T-helper 17 cell (primary cell): ENCODE data around the gene MRPL37. TPM values are rescaled to one million over a fixed set of nuclear protein-coding genes. Genes with fewer than 3 reads are reported as not detected.
"Not testable (repeated sequence)": the region's sequence is repeated elsewhere in the genome, so short reads cannot be mapped to it uniquely, and the experiment has no call there.

Experiments used
- ATAC-seq: fragments of 150-1000 bp; cut with Tn5 transposase; 2 replicates; pipeline ENCODE4 v1.10.0; 2021; ENCODE audit warnings: mild to moderate bottlenecking, moderate library complexity
- DNase-seq, 3 donors: peaks; one replicate each; pipeline versions ENCODE4 v3.0.0 to v3.0.0-alpha.2; 2020 to 2021
- H3K9me3 ChIP-seq: one replicate; pipeline ENCODE4 v1.7.0; 2013; ENCODE audit warnings: low read length, mild to moderate bottlenecking; ENCODE audit not compliant: control insufficient read depth, poor library complexity, severe bottlenecking
- H3K27ac Mint-ChIP-seq: one replicate; pipeline ENCODE4 v1.8.0; 2022; ENCODE audit warnings: mild to moderate bottlenecking, moderate library complexity, mixed read lengths
- H3K27me3 Mint-ChIP-seq: one replicate; pipeline ENCODE4 v1.8.0; 2022; ENCODE audit warnings: mixed read lengths
- H3K36me3 Mint-ChIP-seq: one replicate; pipeline ENCODE4 v1.8.0; 2022; ENCODE audit warnings: low read depth, mixed read lengths
- H3K4me1 Mint-ChIP-seq: one replicate; pipeline ENCODE4 v1.8.0; 2022; ENCODE audit warnings: mild to moderate bottlenecking, mixed read lengths
- H3K4me3 Mint-ChIP-seq: one replicate; pipeline ENCODE4 v1.8.0; 2022; ENCODE audit warnings: mild to moderate bottlenecking, moderate library complexity, mixed read lengths
- total RNA-seq, 4 donors: library from RNA in 2 of 4; stranded (reverse) in 2 of 4; gene quantifications; one replicate each; pipeline ENCODE4 v1.2.3 and lab custom pipeline; 2022 to 2026

MRPL37 gene
- total RNA-seq, 2 donors from 2014 or later, result 25.7 to 29.8 TPM

DNA sequence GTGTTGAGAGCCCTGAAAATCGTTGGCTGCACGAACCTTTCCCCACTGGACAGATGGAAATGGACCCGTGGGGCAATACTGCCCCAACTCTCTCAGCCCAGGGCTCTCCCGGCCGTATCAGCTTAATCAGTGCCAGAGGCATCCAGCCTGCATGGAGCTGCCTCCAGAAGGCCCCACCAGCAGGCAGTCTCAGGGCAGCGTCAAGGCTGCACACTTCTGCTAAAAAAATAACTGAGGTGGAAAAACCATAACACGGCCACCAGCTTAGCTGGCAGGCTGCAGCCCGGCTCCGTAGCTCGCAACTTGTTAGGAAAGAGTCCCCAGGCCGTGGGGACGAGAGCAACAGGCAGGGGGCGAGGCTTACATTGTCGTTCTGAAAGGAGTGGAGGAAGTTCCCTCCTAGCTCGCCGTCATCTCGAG lies 27.9 kb downstream of the MRPL37 start:
- H3K27me3 Mint-ChIP-seq, result no peaks in the 10 kb centered on the region

GRCh38 chr1:54228638-54229079 lies 28.7 kb downstream of the MRPL37 start:
- Mint-ChIP-seq H3K27me3 (no peaks in the 10 kb centered on the region), H3K27ac (peak overlapping the region; percentile 54), H3K4me1 (peaks cover 19% of the 10 kb centered on the region), H3K4me3 (no peak overlapping the region), H3K36me3 (no peaks in the 10 kb centered on the region)
- no peaks in the 10 kb centered on the region for H3K9me3 ChIP-seq
- ATAC-seq (no peak), DNase-seq (no peak)

More for the DNA sequence above, 27.9 kb downstream of the MRPL37 start:
- H3K36me3 Mint-ChIP-seq, result no peaks in the 10 kb centered on the region
- H3K9me3 ChIP-seq, result no peaks in the 10 kb centered on the region
- H3K4me3 Mint-ChIP-seq, result no peak overlapping the region
- H3K27ac Mint-ChIP-seq, result peak overlapping the region; percentile 54
- no peak for ATAC-seq
- peaks cover 19% of the 10 kb centered on the region for H3K4me1 Mint-ChIP-seq
- DNase-seq, result no peak

- no peaks in the 10 kb centered on the region for H3K9me3 ChIP-seq
- no peak for DNase-seq
- Mint-ChIP-seq H3K27me3 (no peaks in the 10 kb centered on the region), H3K36me3 (no peaks in the 10 kb centered on the region), H3K4me1 (peaks cover 19% of the 10 kb centered on the region), H3K4me3 (peak overlapping the region; percentile 5), H3K27ac (peak overlapping the region; percentile 59)
- peak; percentile 32 for ATAC-seq
These were observed 29.4 kb downstream of the MRPL37 start for GRCh38 chr1:54229281-54229891.

DNA sequence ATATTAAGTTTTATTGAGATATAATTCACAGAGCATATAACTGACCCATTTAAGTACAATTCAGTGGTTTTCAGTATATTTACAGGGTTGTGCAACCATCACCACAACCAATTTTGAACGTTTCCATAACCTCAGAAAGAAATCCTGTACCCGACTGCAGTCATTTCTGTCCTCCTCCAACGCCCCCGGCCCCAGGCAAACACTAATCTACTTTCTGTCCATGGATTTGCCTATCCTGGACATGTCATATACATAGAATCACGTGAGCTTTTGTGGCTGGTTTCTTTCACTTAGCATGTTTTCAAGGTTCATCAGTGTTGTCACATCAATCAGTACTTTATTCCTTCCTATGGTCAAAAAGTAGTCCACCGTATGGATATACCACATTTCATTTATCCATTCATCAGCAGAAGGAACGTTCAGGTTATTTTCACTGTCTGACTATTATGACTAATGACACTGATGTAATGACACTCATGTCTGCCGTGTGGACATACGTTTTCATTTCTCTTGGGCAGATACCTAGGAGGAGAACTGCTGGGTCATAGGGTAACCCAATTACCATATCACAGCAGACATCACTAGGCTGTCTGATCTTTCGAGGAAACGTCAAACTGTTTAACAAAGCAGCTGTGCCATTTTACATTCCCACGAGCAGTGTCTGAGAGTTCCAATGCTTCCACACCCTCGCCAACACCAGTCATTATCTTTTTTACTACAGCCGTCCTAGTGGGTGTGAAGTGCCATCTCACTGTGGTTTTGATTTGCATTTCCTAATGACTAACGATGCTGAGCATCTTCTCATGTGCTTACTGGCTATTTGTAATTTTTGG lies 30.8 kb downstream of the MRPL37 start:
- no peaks in the 10 kb centered on the region for H3K36me3 Mint-ChIP-seq
- peak overlapping the region; percentile 41 for H3K4me3 Mint-ChIP-seq
- ATAC-seq (peak; percentile 56), DNase-seq (no peak)
- peak overlapping the region; percentile 85 for H3K27ac Mint-ChIP-seq
- H3K27me3 Mint-ChIP-seq, result no peaks in the 10 kb centered on the region
- peaks cover 19% of the 10 kb centered on the region for H3K4me1 Mint-ChIP-seq
- no peaks in the 10 kb centered on the region for H3K9me3 ChIP-seq

- not testable (repeated sequence) for H3K36me3 Mint-ChIP-seq, H3K27ac Mint-ChIP-seq, H3K27me3 Mint-ChIP-seq, ATAC-seq, DNase-seq, H3K4me3 Mint-ChIP-seq, H3K9me3 ChIP-seq
- H3K4me1 Mint-ChIP-seq, result peaks cover 19% of the 10 kb centered on the region
These were observed 33.2 kb downstream of the MRPL37 start for GRCh38 chr1:54233196-54233595.

DNA sequence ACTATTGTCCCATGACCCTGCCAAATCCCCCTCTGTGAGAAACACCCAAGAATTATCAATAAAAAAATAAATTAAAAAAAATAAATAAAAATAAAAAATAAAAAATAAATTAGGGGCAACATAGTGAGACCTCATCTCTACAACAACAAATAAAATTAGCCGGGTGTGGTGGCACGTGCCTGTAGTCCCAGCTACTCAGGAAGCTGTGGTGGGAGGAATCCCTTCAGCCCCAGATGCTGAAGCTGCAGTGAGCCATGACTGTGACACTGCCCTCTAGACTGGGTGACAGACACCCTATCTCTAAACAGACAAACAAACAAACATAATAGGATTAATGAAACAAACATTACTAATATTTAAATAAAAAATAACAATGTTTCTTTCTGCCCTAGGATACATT lies 34.3 kb downstream of the MRPL37 start:
- Mint-ChIP-seq H3K4me3 (no peak overlapping the region), H3K27ac (no peak overlapping the region), H3K27me3 (no peaks in the 10 kb centered on the region), H3K36me3 (peaks cover 2% of the 10 kb centered on the region), H3K4me1 (peaks cover 16% of the 10 kb centered on the region)
- no peaks in the 10 kb centered on the region for H3K9me3 ChIP-seq
- DNase-seq (no peak), ATAC-seq (no peak)

DNA sequence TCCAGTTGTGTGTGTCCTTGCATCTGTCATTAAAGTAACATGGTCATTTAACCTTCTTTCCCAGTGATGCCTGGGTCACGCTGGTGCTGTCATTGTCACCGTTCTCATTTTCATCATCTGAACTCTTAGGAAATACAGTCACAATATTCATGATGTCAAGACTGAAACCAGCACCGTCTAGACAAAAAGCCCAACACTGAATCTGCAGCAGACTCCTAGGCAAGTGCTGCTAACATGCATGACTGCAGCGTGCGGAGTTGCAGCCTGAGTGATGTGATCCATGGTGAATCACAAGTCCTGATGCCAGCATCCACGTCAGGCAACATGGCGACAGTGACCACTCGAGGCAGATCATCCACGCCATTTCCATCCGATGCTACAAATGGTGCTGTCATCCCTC lies 37.6 kb downstream of the MRPL37 start:
- Mint-ChIP-seq H3K36me3 (peaks cover 2% of the 10 kb centered on the region), H3K27me3 (no peaks in the 10 kb centered on the region), H3K27ac (no peak overlapping the region), H3K4me3 (no peak overlapping the region), H3K4me1 (no peaks in the 10 kb centered on the region)
- ATAC-seq (no peak), DNase-seq (no peak)
- no peaks in the 10 kb centered on the region for H3K9me3 ChIP-seq

GRCh38 chr1:54238353-54239034 lies 38.5 kb downstream of the MRPL37 start:
- Mint-ChIP-seq H3K4me3 (no peak overlapping the region), H3K27me3 (no peaks in the 10 kb centered on the region), H3K27ac (no peak overlapping the region), H3K36me3 (peaks cover 2% of the 10 kb centered on the region), H3K4me1 (peaks cover 2% of the 10 kb centered on the region)
- no peak for ATAC-seq
- H3K9me3 ChIP-seq, result no peaks in the 10 kb centered on the region
- DNase-seq, result no peak

GRCh38 chr1:54239035-54239383 lies 39.0 kb downstream of the MRPL37 start:
- no peak overlapping the region for H3K27ac Mint-ChIP-seq
- H3K36me3 Mint-ChIP-seq, result peaks cover 2% of the 10 kb centered on the region

GRCh38 chr1:54239631-54240031 lies 39.7 kb downstream of the MRPL37 start:
- peaks cover 2% of the 10 kb centered on the region for H3K36me3 Mint-ChIP-seq
- H3K9me3 ChIP-seq, result no peaks in the 10 kb centered on the region
- no peak for DNase-seq
- H3K27ac Mint-ChIP-seq, result no peak overlapping the region
- no peak for ATAC-seq
- H3K4me1 Mint-ChIP-seq, result peaks cover 2% of the 10 kb centered on the region
- no peak overlapping the region for H3K4me3 Mint-ChIP-seq
- no peaks in the 10 kb centered on the region for H3K27me3 Mint-ChIP-seq

More at GRCh38 chr1:54239035-54239383, 39.0 kb downstream of the MRPL37 start:
- Mint-ChIP-seq H3K27me3 (no peaks in the 10 kb centered on the region), H3K4me3 (no peak overlapping the region), H3K4me1 (peaks cover 2% of the 10 kb centered on the region)
- no peak for ATAC-seq
- no peak for DNase-seq
- no peaks in the 10 kb centered on the region for H3K9me3 ChIP-seq

DNA sequence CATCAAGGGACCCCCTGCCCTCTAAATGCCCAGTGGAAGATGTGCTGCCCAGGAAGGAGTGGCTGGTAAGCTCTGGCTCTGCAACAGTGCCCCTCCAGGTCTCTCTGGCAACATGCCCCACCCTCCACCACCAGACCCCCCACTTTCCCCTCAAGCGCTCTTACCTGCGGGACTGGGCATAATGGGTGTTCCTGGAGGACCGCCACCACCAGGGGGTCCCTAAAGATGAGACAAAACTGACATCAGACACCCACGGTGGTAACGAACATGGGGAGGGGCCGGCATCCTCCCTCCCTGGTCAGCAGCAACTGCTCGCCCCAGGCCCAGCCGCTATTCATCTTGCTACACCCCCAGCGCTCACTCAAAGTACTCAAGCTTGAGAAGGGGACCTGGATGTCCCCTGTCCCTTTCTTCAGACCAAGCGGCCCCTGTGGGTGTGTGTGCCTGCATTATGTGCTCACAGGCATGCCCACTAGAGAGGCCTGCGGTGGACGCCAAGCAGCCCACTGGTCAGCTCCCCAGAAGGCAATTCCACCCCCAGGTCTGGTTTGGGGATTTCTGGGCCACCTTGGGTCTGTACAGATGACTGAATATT lies 40.9 kb downstream of the MRPL37 start:
- Mint-ChIP-seq H3K27ac (no peak overlapping the region), H3K36me3 (peaks cover 2% of the 10 kb centered on the region)

GRCh38 chr1:54241364-54241763 lies 41.4 kb downstream of the MRPL37 start:
- Mint-ChIP-seq H3K27ac (no peak overlapping the region), H3K4me3 (no peak overlapping the region), H3K4me1 (peaks cover 2% of the 10 kb centered on the region), H3K36me3 (peaks cover 2% of the 10 kb centered on the region), H3K27me3 (no peaks in the 10 kb centered on the region)
- H3K9me3 ChIP-seq, result no peaks in the 10 kb centered on the region
- ATAC-seq, result no peak
- DNase-seq, result no peak

More for the DNA sequence above, 40.9 kb downstream of the MRPL37 start:
- ATAC-seq, result no peak
- H3K4me3 Mint-ChIP-seq, result no peak overlapping the region
- H3K27me3 Mint-ChIP-seq, result no peaks in the 10 kb centered on the region
- DNase-seq, result no peak
- no peaks in the 10 kb centered on the region for H3K9me3 ChIP-seq
- peaks cover 2% of the 10 kb centered on the region for H3K4me1 Mint-ChIP-seq

- no peaks in the 10 kb centered on the region for H3K36me3 Mint-ChIP-seq
- H3K27me3 Mint-ChIP-seq, result no peaks in the 10 kb centered on the region
- H3K27ac Mint-ChIP-seq, result peak overlapping the region; percentile 51
- no peaks in the 10 kb centered on the region for H3K9me3 ChIP-seq
- peaks cover 2% of the 10 kb centered on the region for H3K4me1 Mint-ChIP-seq
- no peak overlapping the region for H3K4me3 Mint-ChIP-seq
- ATAC-seq (no peak), DNase-seq (no peak)
These were observed 43.1 kb downstream of the MRPL37 start for GRCh38 chr1:54243022-54243421.
